HepG2 (cell line): Measurements from ENCODE around the gene ART1. TPM values are rescaled to one million over a fixed set of nuclear protein-coding genes. Genes with fewer than 3 reads are reported as not detected.
A peak's percentile ranks its signal among the peaks of the same experiment; 100 is the strongest.

Experiments used
- CBX1 ChIP-seq: IDR thresholded peaks from one replicate; pipeline ENCODE4 v1.6.1; 2016; ENCODE audit warnings: antibody characterized with exemption, low read depth
- FOSL2 ChIP-seq: sonication (generic); formaldehyde crosslinking; IDR thresholded peaks from 2 replicates; pipeline ENCODE4 v1.4.0; 2020; ENCODE audit warnings: missing genetic modification reagents
- HOXA9 ChIP-seq: sonication (generic); formaldehyde crosslinking; IDR thresholded peaks from 2 replicates; pipeline ENCODE4 v1.8.1; 2022; ENCODE audit warnings: missing genetic modification reagents, mild to moderate bottlenecking, moderate library complexity, borderline replicate concordance
- JARID2 ChIP-seq: sonication (generic); formaldehyde crosslinking; IDR thresholded peaks from 2 replicates; pipeline ENCODE4 v1.8.1; 2023; ENCODE audit warnings: missing genetic modification reagents, inconsistent platforms; ENCODE audit not compliant: insufficient replicate concordance
- LCORL ChIP-seq, 2 experiments: fragments of 450-650 bp in 1 of 2; sonication (generic) in 1 of 2; formaldehyde crosslinking in 1 of 2; IDR thresholded peaks; 2 replicates each; pipeline versions ENCODE4 v1.5.0 to v1.6.1; 2017 to 2020; ENCODE audit warnings: antibody characterized with exemption in 1 of 2, missing genetic modification reagents in 1 of 2
- MED8 ChIP-seq: sonication (generic); formaldehyde crosslinking; IDR thresholded peaks from 2 replicates; pipeline ENCODE4 v1.8.1; 2023; ENCODE audit warnings: mild to moderate bottlenecking, missing genetic modification reagents; ENCODE audit not compliant: insufficient replicate concordance
- NR1H2 ChIP-seq: sonication (generic); formaldehyde crosslinking; IDR thresholded peaks from 2 replicates; pipeline ENCODE4 v1.8.1; 2022; ENCODE audit warnings: low read depth, missing genetic modification reagents, borderline replicate concordance
- ONECUT2 ChIP-seq: sonication (generic); formaldehyde crosslinking; IDR thresholded peaks from 2 replicates; pipeline ENCODE4 v1.4.0; 2020; ENCODE audit warnings: missing genetic modification reagents
- RBM22 ChIP-seq: fragments of 200-400 bp; formaldehyde crosslinking; optimal IDR thresholded peaks from 2 replicates; pipeline ENCODE3; 2017; ENCODE audit warnings: mild to moderate bottlenecking, low read length, moderate library complexity
- SAFB2 ChIP-seq: sonication (generic); formaldehyde crosslinking; IDR thresholded peaks from 2 replicates; pipeline ENCODE4 v1.5.1; 2020; ENCODE audit warnings: missing genetic modification reagents, low read depth, mild to moderate bottlenecking, borderline replicate concordance
- WIZ ChIP-seq: sonication (generic); formaldehyde crosslinking; IDR thresholded peaks from 2 replicates; pipeline ENCODE4 v1.5.1; 2020; ENCODE audit warnings: mild to moderate bottlenecking, missing genetic modification reagents
- ZFX ChIP-seq: sonication (generic); formaldehyde crosslinking; IDR thresholded peaks from 2 replicates; pipeline ENCODE4 v1.4.0; 2020; ENCODE audit warnings: mild to moderate bottlenecking, low read depth, missing genetic modification reagents, moderate library complexity
- ZNF264 ChIP-seq: sonication (generic); formaldehyde crosslinking; IDR thresholded peaks from 2 replicates; pipeline ENCODE4 v1.4.0; 2020; ENCODE audit warnings: missing genetic modification reagents
- ZNF317 ChIP-seq: sonication (generic); formaldehyde crosslinking; IDR thresholded peaks from 2 replicates; pipeline ENCODE4 v1.5.0; 2020; ENCODE audit warnings: mild to moderate bottlenecking, missing genetic modification reagents
- ZNF563 ChIP-seq: sonication (generic); formaldehyde crosslinking; IDR thresholded peaks from 2 replicates; pipeline ENCODE4 v1.8.0; 2022; ENCODE audit warnings: mild to moderate bottlenecking, moderate library complexity, missing genetic modification reagents
- ZNF790 ChIP-seq: sonication (generic); formaldehyde crosslinking; IDR thresholded peaks from 2 replicates; pipeline ENCODE4 v1.8.0; 2022; ENCODE audit warnings: missing genetic modification reagents, mild to moderate bottlenecking, borderline replicate concordance
- polyA plus RNA-seq, 8 experiments: library from polyadenylated mRNA; depleted of rRNA in 3 of 8; stranded (reverse) in 7 of 8; unstranded in 1 of 8; fragments of >200 nt; fragmentation: Illumina TruSeq in 4 of 8; extraction: Trizol in 4 of 8; gene quantifications; 2 replicates each; pipeline versions ENCODE4 v1.2.1 to v1.2.3, GENCODE V29; 2011 to 2016; ENCODE audit warnings: low read depth in 4 of 8, missing spikeins in 1 of 8, mixed read lengths in 1 of 8; ENCODE audit not compliant: insufficient read depth in 1 of 8
- total RNA-seq, 5 experiments: library from RNA; depleted of rRNA; stranded (reverse); fragments of >200 nt; fragmentation: Illumina TruSeq; extraction: Trizol; gene quantifications; 2 replicates each; pipeline ENCODE4 v1.2.3, GENCODE V29; 2016; ENCODE audit warnings: low read depth in 1 of 5
- TF ChIP-seq, protein P1 (sequence below): sonication (generic); formaldehyde crosslinking; IDR thresholded peaks from 2 replicates; pipeline ENCODE4 v1.5.0; 2020; ENCODE audit warnings: mild to moderate bottlenecking, missing genetic modification reagents, borderline replicate concordance

ART1 gene
- total and polyA plus RNA-seq, 2 of the 13 experiments (the other 11 are each of a cell fraction or from before 2014, with no cell fraction given) = not detected

DNA sequence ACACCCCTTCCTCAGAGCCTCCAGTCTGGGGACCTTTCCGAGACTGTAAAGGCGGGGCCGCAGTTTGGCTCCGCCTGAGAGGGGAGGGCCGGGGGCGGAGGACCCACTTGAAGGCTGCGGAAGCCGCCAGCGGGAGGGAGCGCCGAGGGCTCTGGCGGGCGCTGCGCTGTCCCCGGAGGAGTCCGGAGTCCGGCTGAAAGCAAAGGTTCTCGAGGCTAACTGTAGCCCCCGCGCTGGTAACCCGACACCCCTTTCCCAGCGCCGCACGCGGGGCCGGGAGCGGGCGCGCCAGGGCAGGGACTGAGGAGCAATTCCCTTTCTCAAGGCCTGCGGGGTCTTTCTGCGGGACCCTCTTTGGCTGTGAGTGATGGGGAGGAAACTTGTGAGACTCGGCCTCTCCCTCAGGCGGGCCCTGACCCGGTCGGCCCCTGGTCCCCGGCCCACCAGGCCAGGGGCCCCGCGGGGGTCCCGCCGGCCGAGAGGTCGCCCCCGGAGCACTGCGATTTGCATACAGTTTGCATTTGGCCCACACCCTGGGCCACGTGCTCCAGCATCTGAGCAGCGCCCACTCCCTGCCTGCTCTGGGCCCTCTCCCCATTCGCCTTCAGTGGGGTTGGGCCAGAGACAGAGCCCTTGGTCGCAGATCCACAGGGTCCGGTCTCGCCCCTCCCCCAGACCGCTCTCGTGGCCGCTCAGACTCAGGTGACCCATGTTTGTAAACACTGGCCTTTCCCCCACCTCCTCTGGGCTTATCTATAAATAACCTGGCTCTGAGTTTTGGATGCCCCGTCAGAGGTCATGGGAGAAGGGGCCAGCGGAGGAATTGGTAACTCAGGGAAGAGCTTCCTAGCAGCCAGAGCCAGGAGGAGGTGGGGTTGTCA lies 2.6 kb upstream of the ART1 start (continued):
- no peak for TF ChIP-seq LCORL (IDR thresholded peaks at IDR 0.05)
- peak; percentile 67; the same call in 1 of the 2 replicates for TF ChIP-seq LCORL (CRISPR knock-in tag; IDR thresholded peaks at IDR 0.05)
- no peak for TF ChIP-seq SAFB2 (CRISPR knock-in tag)
- TF ChIP-seq ONECUT2 (CRISPR knock-in tag) = no peak
- TF ChIP-seq ZNF563 (CRISPR knock-in tag) = 0 out of 2 replicates have a peak, but pooled peaks have one; percentile 28
- no peak for TF ChIP-seq ZNF317 (CRISPR knock-in tag)
- TF ChIP-seq FOSL2 (CRISPR knock-in tag) = no peak
- no peak for TF ChIP-seq CBX1
- TF ChIP-seq, protein P1, sequence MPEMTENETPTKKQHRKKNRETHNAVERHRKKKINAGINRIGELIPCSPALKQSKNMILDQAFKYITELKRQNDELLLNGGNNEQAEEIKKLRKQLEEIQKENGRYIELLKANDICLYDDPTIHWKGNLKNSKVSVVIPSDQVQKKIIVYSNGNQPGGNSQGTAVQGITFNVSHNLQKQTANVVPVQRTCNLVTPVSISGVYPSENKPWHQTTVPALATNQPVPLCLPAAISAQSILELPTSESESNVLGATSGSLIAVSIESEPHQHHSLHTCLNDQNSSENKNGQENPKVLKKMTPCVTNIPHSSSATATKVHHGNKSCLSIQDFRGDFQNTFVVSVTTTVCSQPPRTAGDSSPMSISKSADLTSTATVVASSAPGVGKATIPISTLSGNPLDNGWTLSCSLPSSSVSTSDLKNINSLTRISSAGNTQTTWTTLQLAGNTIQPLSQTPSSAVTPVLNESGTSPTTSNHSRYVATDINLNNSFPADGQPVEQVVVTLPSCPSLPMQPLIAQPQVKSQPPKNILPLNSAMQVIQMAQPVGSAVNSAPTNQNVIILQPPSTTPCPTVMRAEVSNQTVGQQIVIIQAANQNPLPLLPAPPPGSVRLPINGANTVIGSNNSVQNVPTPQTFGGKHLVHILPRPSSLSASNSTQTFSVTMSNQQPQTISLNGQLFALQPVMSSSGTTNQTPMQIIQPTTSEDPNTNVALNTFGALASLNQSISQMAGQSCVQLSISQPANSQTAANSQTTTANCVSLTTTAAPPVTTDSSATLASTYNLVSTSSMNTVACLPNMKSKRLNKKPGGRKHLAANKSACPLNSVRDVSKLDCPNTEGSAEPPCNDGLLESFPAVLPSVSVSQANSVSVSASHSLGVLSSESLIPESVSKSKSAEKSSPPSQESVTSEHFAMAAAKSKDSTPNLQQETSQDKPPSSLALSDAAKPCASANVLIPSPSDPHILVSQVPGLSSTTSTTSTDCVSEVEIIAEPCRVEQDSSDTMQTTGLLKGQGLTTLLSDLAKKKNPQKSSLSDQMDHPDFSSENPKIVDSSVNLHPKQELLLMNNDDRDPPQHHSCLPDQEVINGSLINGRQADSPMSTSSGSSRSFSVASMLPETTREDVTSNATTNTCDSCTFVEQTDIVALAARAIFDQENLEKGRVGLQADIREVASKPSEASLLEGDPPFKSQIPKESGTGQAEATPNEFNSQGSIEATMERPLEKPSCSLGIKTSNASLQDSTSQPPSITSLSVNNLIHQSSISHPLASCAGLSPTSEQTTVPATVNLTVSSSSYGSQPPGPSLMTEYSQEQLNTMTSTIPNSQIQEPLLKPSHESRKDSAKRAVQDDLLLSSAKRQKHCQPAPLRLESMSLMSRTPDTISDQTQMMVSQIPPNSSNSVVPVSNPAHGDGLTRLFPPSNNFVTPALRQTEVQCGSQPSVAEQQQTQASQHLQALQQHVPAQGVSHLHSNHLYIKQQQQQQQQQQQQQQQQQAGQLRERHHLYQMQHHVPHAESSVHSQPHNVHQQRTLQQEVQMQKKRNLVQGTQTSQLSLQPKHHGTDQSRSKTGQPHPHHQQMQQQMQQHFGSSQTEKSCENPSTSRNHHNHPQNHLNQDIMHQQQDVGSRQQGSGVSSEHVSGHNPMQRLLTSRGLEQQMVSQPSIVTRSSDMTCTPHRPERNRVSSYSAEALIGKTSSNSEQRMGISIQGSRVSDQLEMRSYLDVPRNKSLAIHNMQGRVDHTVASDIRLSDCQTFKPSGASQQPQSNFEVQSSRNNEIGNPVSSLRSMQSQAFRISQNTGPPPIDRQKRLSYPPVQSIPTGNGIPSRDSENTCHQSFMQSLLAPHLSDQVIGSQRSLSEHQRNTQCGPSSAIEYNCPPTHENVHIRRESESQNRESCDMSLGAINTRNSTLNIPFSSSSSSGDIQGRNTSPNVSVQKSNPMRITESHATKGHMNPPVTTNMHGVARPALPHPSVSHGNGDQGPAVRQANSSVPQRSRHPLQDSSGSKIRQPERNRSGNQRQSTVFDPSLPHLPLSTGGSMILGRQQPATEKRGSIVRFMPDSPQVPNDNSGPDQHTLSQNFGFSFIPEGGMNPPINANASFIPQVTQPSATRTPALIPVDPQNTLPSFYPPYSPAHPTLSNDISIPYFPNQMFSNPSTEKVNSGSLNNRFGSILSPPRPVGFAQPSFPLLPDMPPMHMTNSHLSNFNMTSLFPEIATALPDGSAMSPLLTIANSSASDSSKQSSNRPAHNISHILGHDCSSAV (CRISPR knock-in tag) = no peak
- TF ChIP-seq NR1H2 (CRISPR knock-in tag) = no peak
- TF ChIP-seq HOXA9 (CRISPR knock-in tag) = no peak
- TF ChIP-seq RBM22 = no peak
- peak; percentile 55 for TF ChIP-seq ZFX (CRISPR knock-in tag)
- peak; percentile 16; the same call in 1 of the 2 replicates for TF ChIP-seq ZNF264 (CRISPR knock-in tag)
- TF ChIP-seq MED8 (CRISPR knock-in tag) = no peak
- no peak for TF ChIP-seq JARID2
- no peak for TF ChIP-seq WIZ (CRISPR knock-in tag)
- no peak; the same call in 1 of the 2 replicates for TF ChIP-seq ZNF790 (CRISPR knock-in tag)
